Esophagus muscularis mucosa (tissue), 3 donors: ENCODE results near the gene STK24.

Source experiments
- CTCF ChIP-seq, 3 experiments: fragments of 200-600 bp in 2 of 3; fragments of 450-650 bp in 1 of 3; sonication (generic) in 2 of 3; IDR thresholded peaks; one replicate each; pipeline ENCODE4 v1.5.1; 2017 to 2019; ENCODE audit warnings: antibody characterized with exemption in 3 of 3, mild to moderate bottlenecking in 2 of 3, moderate library complexity in 1 of 3
- EP300 ChIP-seq: sonication (generic); formaldehyde crosslinking; IDR thresholded peaks from one replicate; pipeline ENCODE4 v1.6.1; 2017; ENCODE audit warnings: antibody characterized with exemption

GRCh38 chr13:98399756-98400155 lies 177.2 kb downstream of the STK24 start:
- TF ChIP-seq CTCF (IDR thresholded peaks at IDR 0.05) (no peak), EP300 (no peak)
